GM18858 (cell line): ENCODE data around the gene OR4N5.

Experiments
- ATAC-seq: cut with Tn5 transposase; IDR thresholded peaks from one replicate; pipeline ENCODE4 v1.9.1; 2021; ENCODE audit not compliant: unreplicated experiment

OR4N5 gene

DNA sequence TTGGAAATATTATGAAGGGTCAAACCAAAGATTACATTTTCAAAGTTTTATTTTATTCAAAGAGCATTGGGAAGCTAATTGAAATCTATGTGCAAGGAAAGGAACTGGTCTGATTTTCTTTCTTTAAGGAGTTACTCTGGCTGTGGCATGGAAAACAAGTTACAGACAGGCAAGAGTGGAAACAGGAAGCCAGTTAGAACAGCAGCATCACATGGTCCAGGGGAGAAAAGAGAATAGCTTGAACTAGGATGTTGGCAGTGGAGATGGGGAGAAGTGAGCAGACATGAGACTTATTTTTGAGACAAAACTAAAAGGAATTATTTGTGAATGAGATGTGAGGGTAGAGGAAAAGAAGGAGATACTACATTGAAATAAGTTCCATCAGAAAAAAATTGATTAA, 55.5 kb downstream of the OR4N5 start:
- ATAC-seq = no peak
